GM13976 (cell line): ENCODE measurements around the gene SYNGAP1.

ENCODE experiments used
- DNase-seq: peaks from one replicate; pipeline ENCODE4 v3.0.0; 2012; ENCODE audit warnings: low spot score
- in situ Hi-C: fragments of 300-500 bp; cut with MboI; formaldehyde crosslinking; loops from one replicate; pipeline ENCODE4 v1.12.0; 2022; ENCODE audit warnings: low sequenced_read_pairs, mixed read lengths, inconsistent platforms; ENCODE audit not compliant: unreplicated experiment
- TF ChIP-seq, protein P1 (sequence below): IDR thresholded peaks from 2 replicates; pipeline ENCODE4 v1.5.1; 2012; ENCODE audit warnings: borderline replicate concordance, mild to moderate bottlenecking; ENCODE audit not compliant: insufficient read depth; ENCODE audit errors: extremely low read depth, missing control alignments, control extremely low read depth

Gene SYNGAP1

DNA sequence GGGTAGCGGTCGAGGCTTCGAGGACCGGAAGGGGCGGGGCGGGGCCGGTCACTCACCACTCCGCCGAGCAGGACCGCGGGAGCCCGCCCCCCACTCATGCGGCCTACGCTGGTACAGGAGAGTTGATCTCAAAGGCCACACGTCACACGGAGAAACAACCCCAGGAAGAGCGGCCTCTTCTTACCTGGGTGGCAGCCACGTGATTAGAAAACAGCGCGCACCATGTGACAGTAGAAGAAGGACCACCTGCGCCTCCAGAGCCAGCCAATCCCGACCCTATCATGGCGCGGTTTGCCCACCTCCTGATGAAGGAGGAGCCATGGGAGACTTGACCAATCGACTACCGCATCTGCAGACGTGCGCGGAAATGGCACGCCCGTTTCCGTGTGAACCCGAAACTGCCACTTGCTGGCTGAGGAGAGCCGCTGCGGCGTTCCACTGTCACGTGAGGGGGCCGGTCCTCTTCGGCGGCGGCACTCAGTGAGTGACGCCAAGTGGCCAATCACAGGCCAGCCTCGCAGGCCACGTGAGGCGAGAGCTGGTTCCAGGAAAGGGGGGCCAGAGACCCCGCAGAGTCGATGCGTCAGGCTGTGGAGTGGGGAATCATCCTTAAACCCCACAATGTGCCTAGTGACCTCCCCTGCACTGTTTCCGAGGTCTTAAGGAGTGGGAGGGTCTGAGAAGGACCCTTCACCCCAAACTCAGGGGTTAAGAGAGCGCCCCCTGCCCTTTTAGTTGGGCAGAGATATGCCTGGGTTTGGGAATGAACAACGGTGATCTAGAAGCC is 1.8 kb upstream of the SYNGAP1 start, which contains the start of gene CUTA:
Gene CUTA (minus strand): TSS at position 205 of the 787 bp plus-strand sequence. CDS start 107 bp downstream, at position 98.
- peak; percentile 93 for DNase-seq
- TF ChIP-seq, protein P1, sequence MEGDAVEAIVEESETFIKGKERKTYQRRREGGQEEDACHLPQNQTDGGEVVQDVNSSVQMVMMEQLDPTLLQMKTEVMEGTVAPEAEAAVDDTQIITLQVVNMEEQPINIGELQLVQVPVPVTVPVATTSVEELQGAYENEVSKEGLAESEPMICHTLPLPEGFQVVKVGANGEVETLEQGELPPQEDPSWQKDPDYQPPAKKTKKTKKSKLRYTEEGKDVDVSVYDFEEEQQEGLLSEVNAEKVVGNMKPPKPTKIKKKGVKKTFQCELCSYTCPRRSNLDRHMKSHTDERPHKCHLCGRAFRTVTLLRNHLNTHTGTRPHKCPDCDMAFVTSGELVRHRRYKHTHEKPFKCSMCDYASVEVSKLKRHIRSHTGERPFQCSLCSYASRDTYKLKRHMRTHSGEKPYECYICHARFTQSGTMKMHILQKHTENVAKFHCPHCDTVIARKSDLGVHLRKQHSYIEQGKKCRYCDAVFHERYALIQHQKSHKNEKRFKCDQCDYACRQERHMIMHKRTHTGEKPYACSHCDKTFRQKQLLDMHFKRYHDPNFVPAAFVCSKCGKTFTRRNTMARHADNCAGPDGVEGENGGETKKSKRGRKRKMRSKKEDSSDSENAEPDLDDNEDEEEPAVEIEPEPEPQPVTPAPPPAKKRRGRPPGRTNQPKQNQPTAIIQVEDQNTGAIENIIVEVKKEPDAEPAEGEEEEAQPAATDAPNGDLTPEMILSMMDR: peak; percentile 48
- in situ Hi-C loops: no loop called here

DNA sequence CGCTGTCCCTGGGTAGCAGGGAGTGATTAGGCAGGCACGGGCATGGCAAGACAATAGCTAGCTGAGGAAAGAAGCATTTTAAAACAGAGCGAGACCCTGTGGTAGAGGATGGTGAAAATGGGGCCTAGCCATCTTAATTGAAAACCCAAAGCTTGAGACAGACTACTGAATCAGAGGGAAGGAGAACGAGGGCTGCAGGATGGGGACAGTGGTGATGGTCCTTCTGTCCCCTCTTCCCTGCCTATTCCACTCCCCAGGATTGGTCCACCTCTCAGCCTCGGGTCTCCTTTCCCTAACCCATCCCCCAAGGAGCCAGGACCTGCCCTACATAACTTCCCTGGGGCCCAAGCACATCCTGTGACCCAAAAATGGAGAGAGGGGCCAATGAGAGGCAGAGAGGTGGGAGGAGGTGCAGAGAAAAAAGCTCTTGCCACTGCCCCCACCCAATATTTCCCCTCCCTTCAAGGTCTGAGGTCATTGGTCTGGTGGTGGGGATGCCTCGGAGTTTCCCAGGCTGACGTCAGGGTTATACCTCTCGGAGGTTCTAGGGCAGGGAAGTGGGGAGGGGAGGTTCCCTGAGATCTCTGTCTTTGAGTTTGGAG is 1.1 kb upstream of the SYNGAP1 start:
- in situ Hi-C loops: no loop called here
- DNase-seq: no peak
- TF ChIP-seq, protein P1: no peak

DNA sequence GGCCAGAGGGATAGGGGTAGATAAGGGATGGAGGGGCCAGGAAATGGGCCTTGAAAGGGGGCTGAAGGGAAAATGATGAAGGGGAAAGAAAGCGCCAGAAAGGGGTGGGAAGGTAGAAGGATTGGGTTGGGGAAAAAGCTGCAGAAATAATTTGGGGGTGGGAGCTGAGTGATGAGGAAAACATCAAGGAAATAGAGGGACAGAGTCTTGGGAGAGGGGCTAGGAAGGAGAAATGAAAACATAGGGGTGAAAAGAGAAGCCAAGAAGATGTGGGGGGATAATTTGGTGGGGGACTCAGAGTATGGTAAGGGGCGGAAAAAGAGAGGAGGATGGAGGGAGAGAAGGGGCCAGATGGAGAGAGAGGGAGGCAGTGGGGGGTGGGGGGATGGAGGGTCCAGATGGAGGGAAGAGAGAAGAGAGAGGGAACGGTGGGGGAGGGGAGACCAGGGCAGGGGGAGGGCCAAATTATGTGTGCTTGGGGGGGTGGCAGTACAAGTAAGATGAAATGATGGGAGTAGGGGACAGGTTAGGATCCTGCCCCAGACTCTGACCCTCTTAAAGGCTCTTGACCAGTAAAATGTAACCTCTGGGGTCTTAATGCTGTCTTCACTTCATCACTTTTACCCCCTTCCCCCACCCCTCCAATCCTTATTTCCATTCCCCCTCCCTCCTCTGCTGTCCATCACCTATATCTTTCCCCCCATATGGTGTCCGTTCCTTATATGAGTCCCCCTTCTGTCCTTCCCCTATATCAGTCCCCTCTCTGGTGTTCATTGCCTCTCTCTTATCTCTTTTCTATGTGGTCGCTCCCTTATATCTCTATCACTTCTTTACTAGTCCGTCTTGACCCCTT is 852 bp downstream of the SYNGAP1 start:
- TF ChIP-seq, protein P1: no peak
- no peak for DNase-seq
- in situ Hi-C loops: no loop called here

DNA sequence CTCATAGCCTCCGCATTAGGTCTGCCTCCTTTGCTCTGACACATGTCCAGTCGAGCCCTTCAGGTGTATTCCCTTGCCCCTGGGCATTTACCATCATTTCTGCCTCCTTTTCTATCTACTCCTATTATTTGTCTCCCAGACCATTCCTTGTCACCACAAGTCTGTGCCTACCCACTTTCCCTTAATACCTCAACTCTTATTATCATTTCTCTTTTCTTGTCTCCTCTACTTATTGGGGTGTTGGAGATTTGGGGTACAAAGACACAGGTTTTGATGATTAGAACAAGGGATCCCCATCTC is 1.4 kb downstream of the SYNGAP1 start:
- DNase-seq: no peak
- TF ChIP-seq, protein P1: no peak
- in situ Hi-C loops: no loop called here

DNA sequence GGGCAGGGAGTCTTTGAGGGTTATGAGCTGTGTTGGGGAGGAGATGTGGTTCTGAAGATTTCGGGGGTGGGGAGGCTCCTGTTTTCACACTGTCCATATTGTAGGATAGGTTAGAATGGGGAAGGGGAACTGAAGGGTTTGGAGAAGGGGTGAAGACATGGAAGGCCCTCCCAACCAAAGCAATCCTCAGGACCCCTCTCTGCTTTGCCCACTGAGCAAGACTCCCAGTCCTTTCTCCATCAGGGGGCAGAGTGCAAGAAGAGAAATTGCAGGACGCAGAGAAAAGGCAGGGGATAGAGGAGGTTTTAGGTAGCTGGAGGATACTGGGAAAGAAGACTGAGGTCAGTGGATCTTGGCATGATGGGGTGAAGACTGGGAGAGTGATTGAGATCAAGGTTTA is 3.9 kb downstream of the SYNGAP1 start:
- TF ChIP-seq, protein P1: no peak
- in situ Hi-C loops: no loop called here

DNA sequence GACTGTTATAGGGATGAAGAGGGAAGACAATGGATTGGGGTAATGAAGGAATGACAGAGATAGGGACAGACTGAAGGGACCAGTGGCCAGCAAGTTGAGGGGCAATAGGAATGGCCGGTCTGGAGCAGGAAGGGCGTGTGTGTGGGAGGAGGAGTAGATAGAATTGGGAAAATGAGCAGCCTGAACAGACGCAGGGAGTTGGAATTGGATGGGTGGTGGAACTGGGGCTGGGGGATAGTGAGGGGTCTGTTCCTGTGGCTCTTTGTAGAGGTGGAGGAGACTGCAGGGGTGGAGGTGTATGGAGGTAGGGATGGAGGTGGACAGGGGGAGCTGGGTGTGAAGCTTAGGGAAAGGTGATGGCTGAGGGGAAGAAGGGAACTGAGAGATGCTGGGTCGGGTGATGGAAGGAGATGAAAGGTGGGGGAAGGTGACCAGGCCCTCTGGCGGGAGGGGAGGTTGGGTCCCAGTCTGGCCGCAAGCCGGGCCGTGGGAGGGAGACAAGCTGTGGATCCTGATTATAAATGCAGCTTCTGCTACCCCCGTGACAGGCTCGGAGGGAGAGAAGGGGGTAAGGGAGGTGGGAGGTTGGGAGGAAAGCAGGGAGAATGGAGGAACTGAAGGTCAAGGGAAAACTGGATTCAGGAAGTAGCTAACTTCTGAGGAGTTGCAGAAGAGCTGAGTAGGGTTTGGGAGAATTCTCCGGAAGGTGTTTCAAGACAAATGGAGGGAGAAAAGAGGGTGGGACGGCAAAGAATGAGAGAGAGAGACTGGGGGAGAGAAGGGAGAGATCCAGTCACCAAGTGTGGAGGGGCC is 5.2 kb downstream of the SYNGAP1 start:
- in situ Hi-C loops: no loop called here
- DNase-seq: no peak

More for the DNA sequence above, 3.9 kb downstream of the SYNGAP1 start:
- no peak for DNase-seq

More for the DNA sequence above, 5.2 kb downstream of the SYNGAP1 start:
- TF ChIP-seq, protein P1: no peak
